Endodermal cell (in vitro differentiated cells): Measurements from ENCODE around the gene GOLT1A. TPM values are rescaled to one million over a fixed set of nuclear protein-coding genes. Genes with fewer than 3 reads are reported as not detected.

ENCODE experiments used
- DNase-seq: peaks from one replicate; pipeline ENCODE4 v3.0.0-alpha.2; 2017
- H3K27ac ChIP-seq: 2 replicates; pipeline ENCODE4 v1.5.1; 2013; ENCODE audit warnings: mild to moderate bottlenecking, low read depth, low read length, moderate library complexity
- H3K27me3 ChIP-seq: 2 replicates; pipeline ENCODE4 v1.6.1; 2013; ENCODE audit warnings: mild to moderate bottlenecking, low read length, moderate library complexity; ENCODE audit not compliant: insufficient read depth, control insufficient read depth, poor library complexity, severe bottlenecking
- H3K36me3 ChIP-seq: 2 replicates; pipeline ENCODE4 v1.7.0; 2013; ENCODE audit warnings: mild to moderate bottlenecking, low read length, moderate library complexity; ENCODE audit not compliant: control insufficient read depth, insufficient read depth
- H3K4me1 ChIP-seq: one replicate; pipeline ENCODE4 v1.7.0; 2013; ENCODE audit warnings: low read length; ENCODE audit not compliant: control insufficient read depth, insufficient read depth
- H3K4me3 ChIP-seq: 2 replicates; pipeline ENCODE4 v1.5.1; 2013; ENCODE audit warnings: mild to moderate bottlenecking, low read length, moderate library complexity
- H3K9ac ChIP-seq: 2 replicates; pipeline ENCODE4 v1.6.1; 2013; ENCODE audit warnings: mild to moderate bottlenecking, low read length, moderate library complexity; ENCODE audit not compliant: poor library complexity, severe bottlenecking; ENCODE audit errors: extremely low read depth
- H3K9me3 ChIP-seq: 2 replicates; pipeline ENCODE4 v1.6.1; 2013; ENCODE audit warnings: mild to moderate bottlenecking, low read length, moderate library complexity; ENCODE audit not compliant: control insufficient read depth
- H3K27ac Mint-ChIP-seq: 2 replicates; pipeline ENCODE4 v1.8.0; 2020; ENCODE audit warnings: mixed read lengths
- H3K27me3 Mint-ChIP-seq: 2 replicates; pipeline ENCODE4 v1.8.0; 2021; ENCODE audit warnings: mild to moderate bottlenecking, mixed read lengths; ENCODE audit not compliant: insufficient read depth
- H3K36me3 Mint-ChIP-seq: 2 replicates; pipeline ENCODE4 v1.8.0; 2020; ENCODE audit warnings: low read depth, mixed read lengths
- H3K4me1 Mint-ChIP-seq: 2 replicates; pipeline ENCODE4 v1.8.0; 2020; ENCODE audit warnings: mixed read lengths
- H3K4me3 Mint-ChIP-seq: 2 replicates; pipeline ENCODE4 v1.8.0; 2020; ENCODE audit warnings: mild to moderate bottlenecking, moderate library complexity, mixed read lengths
- H3K9me3 Mint-ChIP-seq: 2 replicates; pipeline ENCODE4 v1.8.0; 2020; ENCODE audit warnings: mild to moderate bottlenecking, mixed read lengths
- CTCF ChIP-seq: fragments of 200-600 bp; sonication (generic); conservative IDR thresholded peaks from 2 replicates; pipeline ENCODE4 v1.5.0; 2021; ENCODE audit warnings: antibody characterized with exemption, mild to moderate bottlenecking
- WGBS, 2 experiments: methylation state at CpG; one replicate each; pipeline versions ENCODE4 v1.1.5 to v1.1.7; 2013; ENCODE audit warnings: missing lambda C conversion rate in 2 of 2, mixed read lengths in 1 of 2; ENCODE audit not compliant: insufficient coverage in 1 of 2, insufficient read length in 1 of 2; 5-methylcytosine and 5-hydroxymethylcytosine counted together
- total RNA-seq, 2 donors: library from RNA; stranded (reverse); fragmentation: NEBNext Ultra II Directional in 1 of 2; extraction: Animal tissue kit (Norgen Biotek cat#: 25700) in 1 of 2; gene quantifications; 2 replicates in 1 of 2; 3 replicates in 1 of 2; pipeline ENCODE4 v1.2.1, GENCODE V29; 2021

GOLT1A gene
- total RNA-seq, 2 donors from 2014 or later, result 1.8 to 6.2 TPM

GRCh38 chr1:204218552-204218951 lies 4.8 kb upstream of the GOLT1A start:
- no peak for TF ChIP-seq CTCF
- Mint-ChIP-seq H3K27me3 (peaks cover 3% of the 10 kb centered on the region), H3K36me3 (peaks cover 9% of the 10 kb centered on the region), H3K27ac (no peak overlapping the region), H3K4me1 (peaks cover 9% of the 10 kb centered on the region), H3K4me3 (no peak overlapping the region), H3K9me3 (no peaks in the 10 kb centered on the region)
- H3K36me3 ChIP-seq, result no peaks in the 10 kb centered on the region
- no peak overlapping the region for H3K4me3 ChIP-seq
- no peaks in the 10 kb centered on the region for H3K4me1 ChIP-seq
- H3K9ac ChIP-seq, result no peak overlapping the region
- no peak overlapping the region for H3K27ac ChIP-seq
- no peak for DNase-seq
- 89% methylated on average over 2 of the region's 2 CpGs; no CpG with 5 or more reads in 1 of the 2 experiments for WGBS, 2 experiments
- H3K9me3 ChIP-seq, result no peaks in the 10 kb centered on the region
- peaks cover 4% of the 10 kb centered on the region for H3K27me3 ChIP-seq

GRCh38 chr1:204217648-204218000 lies 3.8 kb upstream of the GOLT1A start:
- Mint-ChIP-seq H3K4me1 (peaks cover 9% of the 10 kb centered on the region), H3K27me3 (peaks cover 3% of the 10 kb centered on the region), H3K4me3 (no peak overlapping the region), H3K27ac (no peak overlapping the region), H3K9me3 (no peaks in the 10 kb centered on the region), H3K36me3 (peaks cover 7% of the 10 kb centered on the region)
- no peak overlapping the region for H3K4me3 ChIP-seq
- no peak overlapping the region for H3K27ac ChIP-seq
- DNase-seq, result no peak
- no peaks in the 10 kb centered on the region for H3K9me3 ChIP-seq
- no peaks in the 10 kb centered on the region for H3K4me1 ChIP-seq
- WGBS, 2 experiments, result 85% methylated on average over 4 of the region's 4 CpGs; no CpG with 5 or more reads in 1 of the 2 experiments
- peaks cover 13% of the 10 kb centered on the region for H3K27me3 ChIP-seq
- no peak for TF ChIP-seq CTCF
- no peak overlapping the region for H3K9ac ChIP-seq
- no peaks in the 10 kb centered on the region for H3K36me3 ChIP-seq

DNA sequence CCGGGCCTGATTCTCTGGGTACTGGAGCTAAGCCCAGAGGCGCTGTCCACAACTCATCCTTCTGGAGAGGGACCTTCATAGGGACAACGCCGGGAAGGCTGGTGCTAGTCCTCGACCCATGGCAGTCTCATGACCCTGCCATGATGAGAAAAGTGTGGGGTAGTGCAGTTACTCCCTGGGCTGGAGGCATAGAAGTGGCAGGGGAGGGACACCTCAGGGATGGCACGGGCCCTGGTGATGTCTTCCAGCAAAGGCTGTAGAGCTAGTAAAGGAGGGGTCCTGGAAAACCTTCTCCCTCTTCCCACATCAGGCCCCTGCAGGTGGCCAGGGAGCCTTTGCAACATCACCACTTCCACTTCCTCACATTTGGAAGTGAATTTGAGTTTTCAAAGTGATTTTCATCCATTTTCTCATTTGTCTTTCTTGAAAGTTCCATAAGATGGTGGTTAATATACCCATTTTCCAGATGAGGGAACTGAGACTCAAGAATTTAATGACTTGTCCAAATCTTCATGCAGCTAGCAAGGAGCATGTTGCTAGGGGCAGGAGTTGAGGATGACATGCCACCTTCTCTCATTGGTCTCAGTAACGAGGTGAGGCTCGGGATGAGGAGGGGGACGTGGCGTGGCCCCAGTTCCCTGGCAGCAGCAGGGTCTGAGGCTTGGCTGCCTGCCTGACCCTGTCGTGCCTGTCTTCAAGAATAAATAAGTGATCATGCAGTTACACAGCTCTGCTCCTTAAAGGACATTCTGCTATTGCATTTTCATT lies 3.3 kb upstream of the GOLT1A start:
- no peaks in the 10 kb centered on the region for H3K36me3 ChIP-seq
- Mint-ChIP-seq H3K27me3 (peaks cover 3% of the 10 kb centered on the region), H3K27ac (no peak overlapping the region), H3K36me3 (peaks cover 7% of the 10 kb centered on the region), H3K9me3 (no peaks in the 10 kb centered on the region), H3K4me1 (peaks cover 9% of the 10 kb centered on the region), H3K4me3 (no peak overlapping the region)
- WGBS, 2 experiments, result 88 to 93% methylated on average over 7 to 11 of the region's 11 CpGs
- no peak overlapping the region for H3K4me3 ChIP-seq
- peaks cover 14% of the 10 kb centered on the region for H3K27me3 ChIP-seq
- H3K9ac ChIP-seq, result no peak overlapping the region
- no peaks in the 10 kb centered on the region for H3K9me3 ChIP-seq
- DNase-seq, result no peak
- no peak overlapping the region for H3K27ac ChIP-seq
- no peak for TF ChIP-seq CTCF
- H3K4me1 ChIP-seq, result no peaks in the 10 kb centered on the region
